GM21529 (cell line): ENCODE data around the gene HPCAL1.
"Not testable (repeated sequence)": the region's sequence is repeated elsewhere in the genome, so short reads cannot be mapped to it uniquely, and the experiment has no call there.

Experiments used
- ATAC-seq: cut with Tn5 transposase; IDR thresholded peaks from one replicate; pipeline ENCODE4 v1.9.1; 2021; ENCODE audit not compliant: unreplicated experiment

The HPCAL1 gene

GRCh38 chr2:10284108-10284870 lies 18.4 kb upstream of the HPCAL1 start:
- no peak for ATAC-seq

- no peak for ATAC-seq
These were observed 17.5 kb upstream of the HPCAL1 start for GRCh38 chr2:10285191-10285555.

- no peak for ATAC-seq
These were observed 17.0 kb upstream of the HPCAL1 start for GRCh38 chr2:10285556-10286198.

GRCh38 chr2:10286216-10287037 lies 16.3 kb upstream of the HPCAL1 start:
- no peak for ATAC-seq

- no peak for ATAC-seq
These were observed 14.9 kb upstream of the HPCAL1 start for GRCh38 chr2:10287761-10288160.

- no peak for ATAC-seq
These were observed 14.1 kb upstream of the HPCAL1 start for GRCh38 chr2:10288606-10289005.

GRCh38 chr2:10289352-10289751 lies 13.4 kb upstream of the HPCAL1 start:
- ATAC-seq: no peak

- ATAC-seq: no peak
These were observed 12.8 kb upstream of the HPCAL1 start for GRCh38 chr2:10289891-10290290.

- not testable (repeated sequence) for ATAC-seq
These were observed 11.3 kb upstream of the HPCAL1 start for GRCh38 chr2:10291376-10291775.

- no peak for ATAC-seq
These were observed 10.7 kb upstream of the HPCAL1 start for GRCh38 chr2:10292033-10292432.

GRCh38 chr2:10293603-10294002 lies 9.1 kb upstream of the HPCAL1 start:
- no peak for ATAC-seq

GRCh38 chr2:10294077-10294476 lies 8.6 kb upstream of the HPCAL1 start:
- ATAC-seq: no peak

GRCh38 chr2:10295649-10296048 lies 7.1 kb upstream of the HPCAL1 start:
- ATAC-seq: not testable (repeated sequence)

- no peak for ATAC-seq
These were observed 6.6 kb upstream of the HPCAL1 start for GRCh38 chr2:10296142-10296541.

GRCh38 chr2:10297191-10297830 lies 5.4 kb upstream of the HPCAL1 start:
- no peak for ATAC-seq

GRCh38 chr2:10297959-10298531 lies 4.7 kb upstream of the HPCAL1 start:
- ATAC-seq: no peak

- ATAC-seq: not testable (repeated sequence)
These were observed 3.9 kb upstream of the HPCAL1 start for GRCh38 chr2:10298777-10299176.

- no peak for ATAC-seq
These were observed 2.3 kb upstream of the HPCAL1 start for GRCh38 chr2:10300328-10300920.

- no peak for ATAC-seq
These were observed 1.4 kb upstream of the HPCAL1 start for GRCh38 chr2:10300997-10301940.
